Nephron progenitor cell (in vitro differentiated cells): ENCODE measurements around the gene CEP70.

Source experiments
- DNase-seq: peaks from one replicate; pipeline ENCODE4 v3.0.0; 2021
- H3K27ac Mint-ChIP-seq: 2 replicates; pipeline ENCODE4 v1.8.0; 2021; ENCODE audit warnings: mild to moderate bottlenecking, moderate library complexity, mixed read lengths
- H3K27me3 Mint-ChIP-seq: 2 replicates; pipeline ENCODE4 v1.8.0; 2021; ENCODE audit warnings: mild to moderate bottlenecking, low read depth, mixed read lengths; ENCODE audit not compliant: poor library complexity
- H3K36me3 Mint-ChIP-seq: 2 replicates; pipeline ENCODE4 v1.8.0; 2021; ENCODE audit warnings: low read depth, mixed read lengths
- H3K4me1 Mint-ChIP-seq: 2 replicates; pipeline ENCODE4 v1.8.0; 2021; ENCODE audit warnings: mixed read lengths
- H3K4me3 Mint-ChIP-seq: 2 replicates; pipeline ENCODE4 v1.8.0; 2021; ENCODE audit warnings: mild to moderate bottlenecking, moderate library complexity, mixed read lengths
- H3K9me3 Mint-ChIP-seq: 2 replicates; pipeline ENCODE4 v1.8.0; 2021; ENCODE audit warnings: mild to moderate bottlenecking, moderate library complexity, mixed read lengths
- CTCF ChIP-seq: fragments of 200-600 bp; sonication (generic); IDR thresholded peaks from 2 replicates; pipeline ENCODE4 v1.5.0; 2021; ENCODE audit warnings: antibody characterized with exemption

CEP70 gene

GRCh38 chr3:138460536-138461205, 133.4 kb downstream of the CEP70 start:
- H3K4me1 Mint-ChIP-seq = no peaks in the 10 kb centered on the region
- H3K4me3 Mint-ChIP-seq = no peak overlapping the region
- H3K27ac Mint-ChIP-seq = no peak overlapping the region
- no peak for TF ChIP-seq CTCF
- H3K27me3 Mint-ChIP-seq = peaks cover 17% of the 10 kb centered on the region
- DNase-seq = no peak
- no peaks in the 10 kb centered on the region for H3K9me3 Mint-ChIP-seq
- H3K36me3 Mint-ChIP-seq = no peaks in the 10 kb centered on the region

- Mint-ChIP-seq H3K36me3 (no peaks in the 10 kb centered on the region), H3K27ac (no peak overlapping the region), H3K4me1 (no peaks in the 10 kb centered on the region), H3K9me3 (no peaks in the 10 kb centered on the region), H3K27me3 (peaks cover 21% of the 10 kb centered on the region), H3K4me3 (no peak overlapping the region)
- TF ChIP-seq CTCF = no peak
- no peak for DNase-seq
These were observed 134.2 kb downstream of the CEP70 start for GRCh38 chr3:138459619-138460535.

- DNase-seq = no peak
- Mint-ChIP-seq H3K27me3 (peaks cover 21% of the 10 kb centered on the region), H3K27ac (no peak overlapping the region), H3K4me1 (no peaks in the 10 kb centered on the region), H3K36me3 (no peaks in the 10 kb centered on the region), H3K9me3 (no peaks in the 10 kb centered on the region), H3K4me3 (no peak overlapping the region)
- TF ChIP-seq CTCF = no peak
These were observed 135.1 kb downstream of the CEP70 start for GRCh38 chr3:138458774-138459499.

- Mint-ChIP-seq H3K4me3 (no peak overlapping the region), H3K36me3 (no peaks in the 10 kb centered on the region), H3K9me3 (no peaks in the 10 kb centered on the region), H3K4me1 (no peaks in the 10 kb centered on the region), H3K27ac (no peak overlapping the region), H3K27me3 (peaks cover 21% of the 10 kb centered on the region)
- DNase-seq = no peak
- TF ChIP-seq CTCF = no peak
These were observed 136.0 kb downstream of the CEP70 start for GRCh38 chr3:138457863-138458735.
